Fibroblast of pulmonary artery (primary cell): Measurements from ENCODE around the gene TFDP3.

Source experiments
- DNase-seq: peaks from one replicate; pipeline ENCODE4 v3.0.0-alpha.2; 2010; ENCODE audit warnings: low read depth
- H3K4me3 ChIP-seq: replicated peaks from 2 replicates; pipeline ENCODE4 v1.5.1; 2011; ENCODE audit warnings: low read depth, mild to moderate bottlenecking, control low read depth, low read length, moderate library complexity
- CTCF ChIP-seq: IDR thresholded peaks from 2 replicates; pipeline ENCODE4 v1.5.1; 2011; ENCODE audit warnings: mild to moderate bottlenecking, control low read depth, low read length, inconsistent platforms; ENCODE audit errors: missing control alignments

TFDP3 gene

GRCh38 chrX:133190877-133191738 lies 27.0 kb downstream of the TFDP3 start:
- no peak for DNase-seq
- H3K4me3 ChIP-seq: no peak overlapping the region
- TF ChIP-seq CTCF: no peak

GRCh38 chrX:133189195-133189594 lies 29.0 kb downstream of the TFDP3 start:
- no peak for TF ChIP-seq CTCF
- no peak for DNase-seq
- no peak overlapping the region for H3K4me3 ChIP-seq

GRCh38 chrX:133188631-133189030 lies 29.5 kb downstream of the TFDP3 start:
- no peak overlapping the region for H3K4me3 ChIP-seq
- no peak for DNase-seq
- TF ChIP-seq CTCF: no peak

- no peak for DNase-seq
- no peak for TF ChIP-seq CTCF
- H3K4me3 ChIP-seq: no peak overlapping the region
Observed at GRCh38 chrX:133185938-133186337, 32.2 kb downstream of the TFDP3 start.

- TF ChIP-seq CTCF: no peak
- no peak for DNase-seq
- H3K4me3 ChIP-seq: no peak overlapping the region
Observed at GRCh38 chrX:133185119-133185518, 33.0 kb downstream of the TFDP3 start.

GRCh38 chrX:133183806-133184205 lies 34.3 kb downstream of the TFDP3 start:
- no peak for TF ChIP-seq CTCF
- no peak for DNase-seq
- no peak overlapping the region for H3K4me3 ChIP-seq

- DNase-seq: no peak
- no peak for TF ChIP-seq CTCF
- H3K4me3 ChIP-seq: no peak overlapping the region
Observed at GRCh38 chrX:133179500-133179899, 38.7 kb downstream of the TFDP3 start.
